MM.1S (cell line): ENCODE data around the gene SFMBT2.

Source experiments
- DNase-seq: peaks from one replicate; pipeline ENCODE4 v3.0.0-alpha.2; 2015
- H2AFZ ChIP-seq: fragments of 300-600 bp; sonication (generic); 2 replicates; pipeline ENCODE4 v1.6.0; 2016; ENCODE audit warnings: antibody characterized with exemption, low read length
- H3F3A ChIP-seq: fragments of 300-600 bp; sonication (generic); 2 replicates; pipeline ENCODE4 v1.6.1; 2016; ENCODE audit warnings: mild to moderate bottlenecking, antibody characterized with exemption, low read length, moderate library complexity, mixed read lengths; ENCODE audit not compliant: insufficient read depth
- H3K27ac ChIP-seq: fragments of 300-600 bp; sonication (generic); 2 replicates; pipeline ENCODE4 v1.5.1; 2016; ENCODE audit warnings: mild to moderate bottlenecking, low read length
- H3K27me3 ChIP-seq: fragments of 300-600 bp; sonication (generic); replicated peaks from 2 replicates; pipeline ENCODE4 v1.6.0; 2016; ENCODE audit warnings: low read length; ENCODE audit not compliant: insufficient read depth
- H3K36me3 ChIP-seq: fragments of 300-600 bp; sonication (generic); replicated peaks from 2 replicates; pipeline ENCODE4 v1.6.1; 2016; ENCODE audit warnings: mild to moderate bottlenecking, low read length, mixed read lengths; ENCODE audit not compliant: insufficient read depth
- H3K4me1 ChIP-seq: fragments of 300-600 bp; sonication (generic); 2 replicates; pipeline ENCODE4 v1.6.1; 2016; ENCODE audit warnings: low read length, mixed read lengths
- H3K4me2 ChIP-seq: fragments of 300-600 bp; sonication (generic); 2 replicates; pipeline ENCODE4 v1.6.0; 2016; ENCODE audit warnings: low read depth, low read length
- H3K4me3 ChIP-seq: fragments of 300-600 bp; sonication (generic); 2 replicates; pipeline ENCODE4 v1.5.1; 2016; ENCODE audit warnings: low read length, mixed read lengths
- H3K79me2 ChIP-seq: fragments of 300-600 bp; sonication (generic); 2 replicates; pipeline ENCODE4 v1.6.1; 2016; ENCODE audit warnings: mixed run types, low read length, mixed read lengths
- H3K9ac ChIP-seq: fragments of 300-600 bp; sonication (generic); 2 replicates; pipeline ENCODE4 v1.6.1; 2016; ENCODE audit warnings: low read length, mixed read lengths
- H3K9me2 ChIP-seq: fragments of 300-600 bp; sonication (generic); replicated peaks from 2 replicates; pipeline ENCODE4 v1.6.1; 2016; ENCODE audit warnings: mild to moderate bottlenecking, low read length, mixed read lengths; ENCODE audit not compliant: insufficient read depth
- H3K9me3 ChIP-seq: fragments of 300-600 bp; sonication (generic); replicated peaks from 2 replicates; pipeline ENCODE4 v1.6.1; 2016; ENCODE audit warnings: mild to moderate bottlenecking, low read length, mixed read lengths; ENCODE audit not compliant: insufficient read depth
- H4K20me1 ChIP-seq: fragments of 300-600 bp; sonication (generic); 2 replicates; pipeline ENCODE4 v1.6.1; 2016; ENCODE audit warnings: mild to moderate bottlenecking, low read length, moderate library complexity, mixed read lengths; ENCODE audit not compliant: insufficient read depth
- CTCF ChIP-seq: fragments of 300-600 bp; sonication (generic); IDR thresholded peaks from 2 replicates; pipeline ENCODE4 v1.5.1; 2016; ENCODE audit warnings: antibody characterized with exemption, low read length, mixed read lengths
- EZH2 ChIP-seq: fragments of 300-600 bp; sonication (generic); optimal IDR thresholded peaks from 2 replicates; pipeline ENCODE3; 2017; ENCODE audit warnings: low read depth, mild to moderate bottlenecking, antibody characterized with exemption, low read length, mixed read lengths
- EZH2phosphoT487 ChIP-seq: fragments of 300-600 bp; sonication (generic); IDR thresholded peaks from 2 replicates; pipeline ENCODE4 v1.6.1; 2018; ENCODE audit warnings: antibody characterized with exemption, low read length

SFMBT2 gene

DNA sequence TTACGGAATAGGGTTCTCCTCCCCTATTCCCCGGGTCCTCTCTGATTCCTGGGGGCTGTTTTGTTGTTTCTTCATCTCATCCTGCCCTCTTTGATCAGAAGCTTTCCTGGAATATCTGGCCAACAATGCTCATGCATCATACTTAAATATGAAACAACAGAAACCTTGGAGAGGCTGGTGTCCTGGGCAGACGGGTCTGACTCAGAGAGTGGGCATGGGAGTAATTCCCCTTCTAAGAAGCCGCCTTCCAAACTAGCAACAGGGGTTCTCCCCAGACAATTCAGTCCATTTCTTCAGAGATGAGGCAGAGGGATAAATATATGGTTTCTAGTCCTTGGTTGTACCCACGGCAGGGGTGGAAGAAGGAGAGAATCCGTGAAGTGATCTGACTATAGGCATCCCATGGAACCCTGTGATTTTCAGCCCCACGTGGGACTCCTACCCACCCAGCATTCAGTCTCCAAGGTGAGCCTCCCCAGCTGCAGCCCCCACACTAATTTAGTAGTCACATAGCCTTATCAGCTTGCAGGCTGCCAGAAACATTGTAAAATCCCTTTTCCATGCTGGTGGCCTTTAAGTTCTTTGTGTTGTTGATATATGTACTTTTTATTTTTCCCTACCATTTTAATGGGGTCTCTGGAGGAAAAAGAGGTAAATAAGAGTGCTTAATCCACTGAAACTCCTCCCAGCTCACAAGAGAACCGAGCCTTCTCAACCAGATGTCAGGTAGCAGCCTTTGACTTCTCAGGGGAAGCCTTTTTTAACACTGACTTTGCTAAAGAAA lies 119.2 kb downstream of the SFMBT2 start:
- H3K27ac ChIP-seq, result no peak overlapping the region
- H3K4me2 ChIP-seq, result no peak overlapping the region
- peaks cover 5% of the 10 kb centered on the region; the same call in 1 of the 2 replicates for H3K36me3 ChIP-seq
- H2AFZ ChIP-seq, result no peak overlapping the region
- DNase-seq, result no peak
- TF ChIP-seq EZH2phosphoT487 (no peak), EZH2 (no peak), CTCF (no peak)
- H3K9me2 ChIP-seq, result no peaks in the 10 kb centered on the region
- H4K20me1 ChIP-seq, result peaks cover 54% of the 10 kb centered on the region
- H3K4me1 ChIP-seq, result peaks cover 2% of the 10 kb centered on the region; the same call in 1 of the 2 replicates
- H3K27me3 ChIP-seq, result no peaks in the 10 kb centered on the region
- no peak overlapping the region for H3K9ac ChIP-seq
- H3K9me3 ChIP-seq, result no peaks in the 10 kb centered on the region
- H3K79me2 ChIP-seq, result peaks cover 99% of the 10 kb centered on the region
- no peak overlapping the region for H3K4me3 ChIP-seq
- 0 out of 2 replicates have a peak, but pooled peaks cover 2% of the 10 kb centered on the region for H3F3A ChIP-seq

- peaks cover 99% of the 10 kb centered on the region for H3K79me2 ChIP-seq
- no peak overlapping the region for H3K4me3 ChIP-seq
- no peak overlapping the region for H3K9ac ChIP-seq
- H3K4me2 ChIP-seq, result no peak overlapping the region
- peaks cover 40% of the 10 kb centered on the region for H4K20me1 ChIP-seq
- no peaks in the 10 kb centered on the region for H3K9me2 ChIP-seq
- H2AFZ ChIP-seq, result no peak overlapping the region
- no peak for TF ChIP-seq EZH2phosphoT487
- TF ChIP-seq CTCF, result no peak
- TF ChIP-seq EZH2, result no peak
- H3K4me1 ChIP-seq, result peaks cover 5% of the 10 kb centered on the region; the same call in 1 of the 2 replicates
- H3K36me3 ChIP-seq, result peaks cover 5% of the 10 kb centered on the region; the same call in 1 of the 2 replicates
- H3K27me3 ChIP-seq, result no peaks in the 10 kb centered on the region
- H3F3A ChIP-seq, result 0 out of 2 replicates have a peak, but pooled peaks cover 4% of the 10 kb centered on the region
- DNase-seq, result no peak
- H3K27ac ChIP-seq, result no peak overlapping the region
- no peaks in the 10 kb centered on the region for H3K9me3 ChIP-seq
Measured at GRCh38 chr10:7288060-7288690, 122.7 kb downstream of the SFMBT2 start.

GRCh38 chr10:7287377-7287776 lies 123.5 kb downstream of the SFMBT2 start:
- peaks cover 5% of the 10 kb centered on the region; the same call in 1 of the 2 replicates for H3K36me3 ChIP-seq
- H3K9me3 ChIP-seq, result no peaks in the 10 kb centered on the region

More at GRCh38 chr10:7287377-7287776, 123.5 kb downstream of the SFMBT2 start:
- H3K27me3 ChIP-seq, result no peaks in the 10 kb centered on the region
- no peak overlapping the region for H2AFZ ChIP-seq
- no peak overlapping the region for H3K27ac ChIP-seq
- no peak overlapping the region for H3K4me3 ChIP-seq
- 0 out of 2 replicates have a peak, but pooled peaks cover 4% of the 10 kb centered on the region for H3F3A ChIP-seq
- peaks cover 40% of the 10 kb centered on the region for H4K20me1 ChIP-seq
- TF ChIP-seq CTCF (no peak), EZH2phosphoT487 (no peak)
- peaks cover 99% of the 10 kb centered on the region for H3K79me2 ChIP-seq
- no peaks in the 10 kb centered on the region for H3K9me2 ChIP-seq
- H3K4me2 ChIP-seq, result no peak overlapping the region
- no peak overlapping the region for H3K9ac ChIP-seq
- no peak for DNase-seq
- peaks cover 5% of the 10 kb centered on the region; the same call in 1 of the 2 replicates for H3K4me1 ChIP-seq
